Lower lobe of right lung (tissue), 2 donors: ENCODE data around the gene ADAM21. TPM values are rescaled to one million over a fixed set of nuclear protein-coding genes. Genes with fewer than 3 reads are reported as not detected.
"Not testable (repeated sequence)": the region's sequence is repeated elsewhere in the genome, so short reads cannot be mapped to it uniquely, and the experiment has no call there.

ENCODE experiments used
- ATAC-seq, 2 donors: fragments of 200-7000 bp; cut with Tn5 transposase; one replicate each; pipeline ENCODE4 v1.9.1; 2020 to 2022; ENCODE audit warnings: mild to moderate bottlenecking in 2 of 2, moderate library complexity in 2 of 2
- DNase-seq: peaks from one replicate; pipeline ENCODE4 v3.0.0-alpha.2; 2020
- H3K27ac ChIP-seq: fragments of 200-600 bp; one replicate; pipeline ENCODE4 v1.8.0; 2022
- H3K27me3 ChIP-seq: fragments of 200-600 bp; one replicate; pipeline ENCODE4 v1.8.0; 2022; ENCODE audit warnings: low read depth
- H3K36me3 ChIP-seq: fragments of 200-600 bp; one replicate; pipeline ENCODE4 v1.8.0; 2022; ENCODE audit warnings: mild to moderate bottlenecking
- H3K4me1 ChIP-seq: fragments of 200-600 bp; one replicate; pipeline ENCODE4 v1.8.0; 2022
- H3K4me3 ChIP-seq: fragments of 200-600 bp; one replicate; pipeline ENCODE4 v1.8.0; 2022; ENCODE audit warnings: mild to moderate bottlenecking
- H3K9me3 ChIP-seq: fragments of 200-600 bp; one replicate; pipeline ENCODE4 v1.8.0; 2022
- CTCF ChIP-seq: fragments of 200-600 bp; IDR thresholded peaks from one replicate; pipeline ENCODE4 v1.8.0; 2022; ENCODE audit warnings: antibody characterized with exemption, mild to moderate bottlenecking
- intact Hi-C: fragments of 100-400 bp; cut with DNase I; formaldehyde crosslinking; loops from one replicate; pipeline ENCODE4 v1.11.0; 2022
- total RNA-seq: library from RNA; stranded (reverse); fragmentation: NEBNext Ultra II Directional; extraction: Animal tissue kit (Norgen Biotek cat#: 25700); gene quantifications from one replicate; pipeline ENCODE4 v1.2.1, GENCODE V29; 2021
- donor health status: DM: no; HTN: yes; CAD: no; lungs with severe emphysema.

ADAM21 gene
- total RNA-seq, 1 donor from 2014 or later, result 0.24 TPM

GRCh38 chr14:70441641-70442040, 10.3 kb upstream of the ADAM21 start:
- ATAC-seq, result no peak
- intact Hi-C loops, result no loop called here

GRCh38 chr14:70442750-70443149, 9.2 kb upstream of the ADAM21 start:
- Histone ChIP-seq H3K27me3 (no peaks in the 10 kb centered on the region), H3K36me3 (no peaks in the 10 kb centered on the region), H3K4me3 (no peak overlapping the region), H3K4me1 (no peaks in the 10 kb centered on the region), H3K27ac (no peak overlapping the region), H3K9me3 (peaks cover 31% of the 10 kb centered on the region)
- no peak for DNase-seq
- intact Hi-C loops, result no loop called here
- no peak for ATAC-seq
- no peak for TF ChIP-seq CTCF

More at GRCh38 chr14:70441641-70442040, 10.3 kb upstream of the ADAM21 start:
- no peaks in the 10 kb centered on the region for H3K27me3 ChIP-seq
- H3K4me1 ChIP-seq, result no peaks in the 10 kb centered on the region
- no peak for DNase-seq
- no peak overlapping the region for H3K4me3 ChIP-seq
- no peak for TF ChIP-seq CTCF
- no peaks in the 10 kb centered on the region for H3K36me3 ChIP-seq
- no peak overlapping the region for H3K27ac ChIP-seq
- peaks cover 31% of the 10 kb centered on the region for H3K9me3 ChIP-seq

GRCh38 chr14:70448633-70449340, 3.2 kb upstream of the ADAM21 start:
- Histone ChIP-seq H3K27ac (no peak overlapping the region), H3K4me1 (no peaks in the 10 kb centered on the region), H3K27me3 (no peaks in the 10 kb centered on the region), H3K4me3 (no peak overlapping the region), H3K36me3 (no peaks in the 10 kb centered on the region), H3K9me3 (peaks cover 4% of the 10 kb centered on the region)
- ATAC-seq (no peak), DNase-seq (no peak)
- no peak for TF ChIP-seq CTCF
- intact Hi-C loops, result no loop called here

- intact Hi-C loops, result no loop called here
- no peak overlapping the region for H3K27ac ChIP-seq
- no peaks in the 10 kb centered on the region for H3K27me3 ChIP-seq
- H3K4me3 ChIP-seq, result no peak overlapping the region
- H3K9me3 ChIP-seq, result no peaks in the 10 kb centered on the region
- H3K4me1 ChIP-seq, result no peaks in the 10 kb centered on the region
- no peak for TF ChIP-seq CTCF
- no peak for DNase-seq
- H3K36me3 ChIP-seq, result no peaks in the 10 kb centered on the region
- no peak for ATAC-seq
Measured at GRCh38 chr14:70454731-70455130, 2.8 kb downstream of the ADAM21 start.

- intact Hi-C loops, result no loop called here
- Histone ChIP-seq H3K27ac (no peak overlapping the region), H3K9me3 (no peaks in the 10 kb centered on the region), H3K27me3 (no peaks in the 10 kb centered on the region), H3K4me3 (no peak overlapping the region), H3K4me1 (no peaks in the 10 kb centered on the region), H3K36me3 (no peaks in the 10 kb centered on the region)
- no peak for DNase-seq
- no peak for ATAC-seq
- TF ChIP-seq CTCF, result no peak
Measured at GRCh38 chr14:70468731-70469130, 16.8 kb downstream of the ADAM21 start.

- ATAC-seq, H3K4me1 ChIP-seq, H3K4me3 ChIP-seq, DNase-seq, H3K27ac ChIP-seq, intact Hi-C loops, H3K36me3 ChIP-seq, H3K27me3 ChIP-seq, H3K9me3 ChIP-seq: not testable (repeated sequence)
Measured at GRCh38 chr14:70470863-70471563, 19.0 kb downstream of the ADAM21 start.
